GDM1 (cell line): ENCODE measurements around the gene RORC.

Source experiments
- DNase-seq: peaks from one replicate; lab custom pipeline; 2025; lab: John Stamatoyannopoulos, UW

RORC gene

GRCh38 chr1:151825751-151826660 is 5.6 kb downstream of the RORC start:
- DNase-seq = no peak

- DNase-seq = no peak
These were observed 6.4 kb downstream of the RORC start for GRCh38 chr1:151825204-151825603.

DNA sequence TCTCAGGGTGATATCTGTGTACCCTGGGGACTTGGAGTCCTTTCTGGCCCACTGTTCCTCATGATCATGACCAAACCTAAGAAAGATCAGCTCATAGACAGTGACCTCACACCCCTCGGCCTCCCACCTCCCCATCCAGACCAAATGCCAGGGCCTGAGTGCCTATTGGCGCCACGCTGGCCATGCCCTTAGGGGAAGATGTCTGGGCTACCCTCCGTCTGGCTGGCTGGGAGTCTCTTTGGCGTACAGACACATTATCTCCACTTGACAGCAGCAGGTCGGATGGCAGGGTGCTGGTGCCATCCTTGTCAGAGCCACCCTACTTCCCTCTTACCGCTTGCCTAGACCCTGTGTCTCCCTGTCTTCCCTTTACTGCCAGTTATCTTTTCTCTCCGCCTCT is 8.4 kb downstream of the RORC start:
- no peak for DNase-seq

DNA sequence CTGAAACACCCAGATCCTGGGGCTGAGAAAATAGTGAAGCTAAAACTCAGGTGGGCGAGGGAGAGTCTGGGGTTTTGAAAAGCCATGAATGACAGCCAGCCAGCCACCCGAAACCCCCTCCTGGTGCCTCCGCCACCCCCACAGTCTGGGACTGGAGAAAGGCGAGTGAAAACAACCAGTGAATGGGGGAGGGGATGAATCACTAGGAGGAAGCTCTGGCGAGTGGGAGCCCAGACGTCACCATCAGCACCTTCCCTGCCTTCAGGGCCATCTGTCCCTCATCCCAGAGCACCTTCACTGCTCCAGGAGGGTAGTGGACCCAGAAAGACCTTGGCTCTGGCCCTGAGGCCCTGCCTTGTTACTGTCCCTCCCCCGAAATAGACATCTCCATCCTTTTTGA is 9.2 kb downstream of the RORC start:
- DNase-seq = peak; percentile 24

- DNase-seq = peak; percentile 23
These were observed 10.7 kb downstream of the RORC start for GRCh38 chr1:151820940-151821339.

DNA sequence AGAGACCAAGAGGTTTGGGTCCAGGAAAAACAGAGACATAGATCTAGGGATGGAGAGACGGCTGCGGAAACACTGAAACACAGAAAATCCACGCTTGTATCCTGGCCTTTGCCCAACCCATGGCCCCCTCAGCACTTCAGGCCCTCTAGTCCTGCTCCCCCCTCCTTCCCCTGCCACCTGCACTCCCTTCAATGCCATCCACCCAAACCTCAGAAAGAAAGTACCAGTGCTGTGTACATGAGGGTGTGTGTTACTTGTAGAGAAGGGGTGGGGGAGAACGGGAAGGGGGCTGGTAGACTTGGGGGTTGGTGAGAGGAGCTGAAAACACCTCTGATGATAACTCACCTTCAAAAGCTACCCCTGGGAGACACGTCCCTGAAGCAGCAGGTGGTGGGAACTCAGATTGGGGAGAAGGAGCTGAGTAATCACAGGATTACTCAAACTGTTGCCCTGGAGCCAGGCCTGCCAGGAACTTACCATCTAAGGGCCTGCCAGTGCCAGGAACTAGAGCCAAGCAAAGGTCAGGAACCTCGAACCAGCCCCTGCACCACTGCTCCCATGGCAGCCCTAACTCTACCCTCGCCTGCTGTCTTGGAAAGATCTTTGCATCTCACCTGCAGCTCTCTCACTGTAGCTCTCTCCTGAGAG is 11.5 kb downstream of the RORC start:
- no peak for DNase-seq

DNA sequence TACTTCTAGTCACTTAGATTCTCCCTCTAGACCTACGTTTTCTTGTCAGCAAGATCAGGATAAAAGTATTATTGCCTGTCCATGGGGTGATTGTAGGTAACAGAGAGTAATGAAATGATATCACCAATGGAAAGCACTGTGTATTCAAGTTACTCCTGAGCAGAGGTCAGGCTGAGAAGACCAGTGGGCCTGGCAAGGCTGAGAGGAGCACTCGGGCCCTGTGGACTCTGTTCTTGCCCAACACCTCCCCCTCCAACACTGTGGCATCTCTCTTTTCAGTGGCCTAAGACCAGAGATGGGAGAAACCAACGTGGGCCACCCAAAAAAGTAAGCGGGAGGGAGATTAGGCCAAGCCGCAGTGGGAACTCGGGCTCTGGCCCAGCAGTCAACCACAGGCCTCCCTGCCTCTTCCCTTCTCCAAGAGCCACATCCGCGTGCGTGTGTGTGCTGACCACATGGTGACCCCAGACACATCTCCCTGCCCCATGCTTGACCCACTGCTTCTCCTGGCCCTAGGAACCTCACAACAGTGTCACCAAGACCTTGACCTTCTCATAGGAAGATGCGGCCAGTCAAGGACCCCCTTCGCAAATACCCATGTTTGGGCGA is 12.3 kb downstream of the RORC start:
- no peak for DNase-seq

DNA sequence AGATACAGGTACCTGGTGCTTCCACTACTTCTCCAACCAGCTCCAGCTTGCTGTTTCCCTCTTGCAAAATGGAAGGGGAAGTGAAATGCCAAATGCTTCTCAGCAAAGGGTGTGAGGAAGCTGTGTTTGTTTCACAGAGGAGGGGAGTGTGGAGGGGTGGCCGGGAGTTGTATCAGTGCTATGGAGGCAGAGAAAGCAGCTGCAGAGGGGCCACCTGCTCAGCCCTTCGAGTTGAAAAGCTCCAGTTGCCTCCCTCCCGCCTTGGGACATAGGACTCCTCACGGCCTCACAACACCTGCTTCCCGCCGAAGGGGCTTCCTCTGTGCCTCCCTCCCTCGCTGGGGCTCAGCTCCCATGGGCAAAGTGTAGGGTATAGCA is 14.3 kb downstream of the RORC start:
- no peak for DNase-seq

DNA sequence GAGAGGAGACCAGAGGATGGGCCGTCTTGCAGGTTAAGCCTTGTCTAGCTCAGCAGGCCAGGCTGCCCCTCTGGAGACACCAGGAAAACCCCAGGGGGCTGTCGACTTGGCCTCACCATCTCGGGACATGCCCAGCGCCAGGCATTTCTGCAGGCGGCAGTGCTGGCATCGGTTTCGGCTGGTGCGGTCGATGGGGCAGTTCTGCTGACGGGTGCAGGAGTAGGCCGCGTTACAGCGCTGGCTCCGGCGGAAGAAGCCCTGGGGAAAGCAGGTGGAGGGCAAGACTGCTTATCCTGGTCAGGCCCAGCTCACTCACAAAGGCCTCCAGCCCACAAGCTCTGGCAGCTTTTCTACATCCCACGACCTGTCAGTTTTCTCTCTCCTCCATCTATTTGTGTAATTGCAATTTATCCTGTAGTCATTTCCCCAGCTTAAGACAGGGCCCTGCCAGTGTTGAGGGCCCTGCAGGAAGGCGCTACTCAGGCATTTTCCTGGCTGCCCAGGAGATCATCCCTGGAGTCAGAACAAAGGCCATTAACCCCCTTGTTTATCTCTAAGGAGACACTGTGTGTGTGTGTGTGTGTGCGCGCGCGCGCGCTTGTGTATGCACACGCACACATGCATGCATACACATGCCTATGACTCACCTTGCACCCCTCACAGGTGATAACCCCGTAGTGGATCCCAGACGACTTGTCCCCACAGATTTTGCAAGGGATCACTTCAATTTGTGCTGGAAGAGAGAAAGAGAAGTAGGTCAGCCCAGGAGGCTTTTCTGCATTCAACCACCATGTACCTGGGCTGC is 14.9 kb downstream of the RORC start:
- no peak for DNase-seq

DNA sequence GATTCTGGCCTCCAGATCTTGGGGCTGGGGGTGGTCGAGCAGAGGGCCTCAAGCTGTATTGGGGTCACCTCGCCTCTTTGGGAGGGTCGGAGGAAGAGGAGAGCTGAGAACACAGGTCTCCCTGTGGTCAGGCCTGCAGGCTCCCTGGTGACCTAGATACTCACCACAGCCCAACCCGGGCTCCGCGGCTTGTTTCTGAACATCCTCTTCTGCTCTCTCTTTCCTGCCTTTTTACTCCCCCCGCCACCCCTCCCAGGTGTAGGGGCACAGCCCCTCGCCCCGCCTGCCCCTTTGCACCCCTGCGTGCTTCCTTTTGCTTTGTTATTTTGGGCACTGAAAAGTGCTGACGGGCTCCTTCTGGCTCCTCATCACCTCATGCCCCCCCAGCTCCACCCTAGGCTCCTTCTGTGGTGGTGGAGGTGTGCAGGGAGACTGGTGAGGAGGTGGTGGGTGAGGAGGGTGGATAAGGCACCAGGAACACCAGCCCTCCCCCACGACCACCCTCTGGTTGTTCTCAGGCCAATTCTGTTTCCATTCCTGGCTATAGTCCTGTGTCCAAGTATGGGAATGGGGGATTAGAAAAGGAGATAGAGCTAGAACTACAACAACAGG is 15.8 kb downstream of the RORC start:
- DNase-seq = no peak

- DNase-seq = no peak
These were observed 16.5 kb downstream of the RORC start for GRCh38 chr1:151814971-151815545.

- no peak for DNase-seq
These were observed 17.2 kb downstream of the RORC start for GRCh38 chr1:151814426-151814825.

DNA sequence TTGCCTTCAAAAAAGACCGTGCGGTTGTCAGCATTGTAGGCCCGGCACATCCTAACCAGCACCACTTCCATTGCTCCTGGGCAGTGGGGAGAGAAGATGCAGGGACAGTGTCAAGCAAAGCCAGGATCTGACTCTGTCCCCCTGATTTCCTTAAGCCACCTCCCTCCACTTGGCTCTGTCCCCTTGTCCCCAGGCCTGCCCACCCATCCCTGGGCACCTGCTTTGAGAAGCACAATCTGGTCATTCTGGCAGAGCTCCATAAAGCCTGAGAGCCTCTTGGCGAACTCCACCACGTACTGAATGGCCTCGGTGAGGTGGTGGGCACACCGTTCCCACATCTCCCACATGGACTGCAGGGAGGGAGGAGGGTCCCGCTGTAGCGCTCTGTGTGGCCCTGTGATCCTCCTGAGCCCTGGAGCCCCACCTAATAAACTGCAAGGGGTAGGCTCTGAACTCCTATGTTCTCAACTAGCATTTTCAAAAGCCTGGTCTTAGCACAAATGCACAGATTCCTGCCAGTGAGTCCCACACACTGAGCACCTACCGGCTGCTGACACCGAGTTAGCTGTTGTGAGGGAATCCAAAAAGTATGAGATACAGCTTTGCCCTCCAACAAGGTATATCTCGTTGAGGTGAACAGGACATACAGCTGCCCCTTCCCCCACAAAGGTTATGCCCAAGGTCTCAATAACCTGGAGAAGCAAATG is 18.2 kb downstream of the RORC start:
- no peak for DNase-seq

DNA sequence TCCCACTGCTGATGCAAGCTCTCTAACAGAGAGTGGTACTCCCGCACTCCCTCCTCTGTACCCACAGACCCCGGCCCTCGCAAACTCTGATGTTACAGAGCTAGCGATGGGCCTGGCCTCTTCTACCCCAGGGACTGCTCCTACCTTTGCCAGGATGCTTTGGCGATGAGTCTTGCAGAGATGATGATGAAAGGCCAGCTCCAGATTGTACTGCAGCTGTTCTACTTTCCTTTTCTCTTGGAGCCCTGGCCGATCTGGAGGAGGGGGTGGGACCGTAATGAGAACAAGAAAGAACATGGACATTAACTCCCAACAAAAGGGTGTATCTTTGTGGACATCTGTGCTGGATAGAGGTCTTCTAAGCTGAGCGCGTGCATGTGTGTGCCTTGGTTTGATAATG is 20.4 kb downstream of the RORC start:
- no peak for DNase-seq

GRCh38 chr1:151809985-151810556 is 21.5 kb downstream of the RORC start:
- DNase-seq = no peak

DNA sequence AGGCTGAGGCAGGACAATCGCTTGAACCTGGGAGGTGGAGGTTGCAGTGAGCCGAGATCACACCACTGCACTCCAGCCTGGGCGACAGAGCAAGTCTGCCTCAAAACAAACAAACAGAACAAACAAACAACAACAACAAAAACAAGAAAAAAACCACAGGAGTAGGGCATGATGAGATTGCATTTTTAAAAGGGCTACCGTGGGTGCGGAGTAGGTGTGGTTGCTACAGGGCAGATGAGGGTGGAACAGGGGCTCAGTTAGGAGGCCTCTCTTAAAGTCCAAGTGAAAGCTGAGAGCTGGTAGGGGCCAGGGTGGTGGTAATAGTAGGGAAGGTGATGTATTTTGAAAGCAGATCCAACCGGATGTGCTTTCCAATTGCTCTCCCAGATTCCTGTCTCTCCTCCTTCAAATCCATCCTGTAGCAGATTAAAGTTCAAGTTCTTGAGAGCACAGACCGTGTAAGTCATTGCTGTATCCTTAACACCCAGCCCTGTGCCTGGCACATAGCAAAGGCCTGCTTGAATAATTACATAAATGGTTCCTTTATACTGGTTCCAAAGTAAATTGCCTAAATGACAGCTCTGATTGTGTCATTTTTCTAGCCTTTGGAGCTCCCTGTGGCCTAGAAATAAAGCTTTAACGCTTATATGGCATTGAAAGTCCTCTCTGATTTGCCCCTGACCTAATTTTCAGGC is 22.2 kb downstream of the RORC start:
- DNase-seq = no peak

DNA sequence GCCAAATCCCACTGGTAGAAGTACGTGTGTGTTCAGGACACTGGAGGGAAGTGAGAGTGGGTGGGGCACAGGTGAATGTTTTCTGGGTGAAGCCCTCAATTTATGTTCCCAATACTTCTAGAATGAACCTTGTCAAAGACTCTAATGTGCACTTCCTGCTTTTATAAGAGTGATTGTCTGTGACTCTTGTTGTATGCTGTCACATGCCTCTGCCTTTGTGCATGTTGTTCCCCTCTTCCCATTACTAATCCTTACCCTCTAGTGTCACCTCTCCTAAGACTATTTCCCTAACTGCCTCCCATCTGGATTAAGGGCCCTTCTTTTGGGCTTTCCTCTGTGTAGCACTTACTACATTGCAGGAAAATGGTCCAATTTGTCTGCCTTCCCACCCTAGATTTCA is 23.8 kb downstream of the RORC start:
- DNase-seq = no peak

DNA sequence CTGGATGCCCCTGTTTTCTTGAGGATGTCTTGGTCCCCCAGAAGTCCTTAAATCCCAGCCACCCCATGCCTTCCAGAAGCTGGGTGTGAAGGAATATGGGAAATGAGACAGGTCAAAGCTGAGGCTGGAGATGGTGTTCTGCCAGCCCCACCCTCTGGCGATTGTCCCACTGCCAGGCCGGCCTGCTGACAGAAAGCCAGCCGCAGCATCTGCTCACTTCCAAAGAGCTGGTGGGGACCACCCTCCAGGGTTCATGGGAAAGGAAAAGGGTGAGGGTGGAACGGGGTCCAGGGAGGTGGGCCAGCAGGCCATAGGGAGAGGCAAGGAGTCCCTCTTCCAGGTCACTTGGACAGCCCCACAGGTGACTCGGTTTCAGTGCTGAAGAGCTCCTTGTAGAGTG is 24.5 kb downstream of the RORC start:
- DNase-seq = no peak

- no peak for DNase-seq
These were observed 25.4 kb downstream of the RORC start for GRCh38 chr1:151806170-151806569.
